HepG2 (cell line): Measurements from ENCODE around the gene STIP1. TPM values are rescaled to one million over a fixed set of nuclear protein-coding genes. Genes with fewer than 3 reads are reported as not detected.

Source experiments
- AHR ChIP-seq: IDR thresholded peaks from 2 replicates; pipeline ENCODE4 v1.6.1; 2018; ENCODE audit warnings: missing genetic modification reagents, missing compliant biosample characterization
- CBX5 ChIP-seq: sonication (generic); formaldehyde crosslinking; IDR thresholded peaks from 2 replicates; pipeline ENCODE4 v1.4.0; 2020; ENCODE audit warnings: missing genetic modification reagents, borderline replicate concordance
- ERF ChIP-seq: IDR thresholded peaks from 2 replicates; pipeline ENCODE4 v1.6.1; 2018; ENCODE audit warnings: missing biosample characterization, missing genetic modification reagents
- ETV6 ChIP-seq: sonication (generic); formaldehyde crosslinking; conservative IDR thresholded peaks from 2 replicates; pipeline ENCODE4 v1.4.0; 2020; ENCODE audit warnings: missing genetic modification reagents
- FOXM1 ChIP-seq: sonication (generic); formaldehyde crosslinking; IDR thresholded peaks from 2 replicates; pipeline ENCODE4 v1.5.0; 2020; ENCODE audit warnings: missing genetic modification reagents
- GABPA ChIP-seq, 2 experiments: IDR thresholded peaks; 2 replicates each; pipeline ENCODE4 v1.6.1; 2011 to 2016; ENCODE audit warnings: low read depth in 2 of 2, low read length in 1 of 2, missing biosample characterization in 1 of 2, missing genetic modification characterization in 1 of 2
- HDAC2 ChIP-seq: sonication (generic); formaldehyde crosslinking; IDR thresholded peaks from 2 replicates; pipeline ENCODE4 v1.4.0; 2020; ENCODE audit warnings: missing genetic modification reagents
- MED1 ChIP-seq: sonication (generic); formaldehyde crosslinking; IDR thresholded peaks from 2 replicates; pipeline ENCODE4 v1.4.0; 2020; ENCODE audit warnings: missing genetic modification reagents
- NFE2L1 ChIP-seq: sonication (generic); formaldehyde crosslinking; IDR thresholded peaks from 2 replicates; pipeline ENCODE4 v1.4.0; 2020; ENCODE audit warnings: missing genetic modification reagents, mild to moderate bottlenecking, borderline replicate concordance
- NFKB2 ChIP-seq: sonication (generic); formaldehyde crosslinking; IDR thresholded peaks from 2 replicates; pipeline ENCODE4 v1.4.0; 2020; ENCODE audit warnings: missing genetic modification reagents, borderline replicate concordance
- PRMT3 ChIP-seq: sonication (generic); formaldehyde crosslinking; IDR thresholded peaks from 2 replicates; pipeline ENCODE4 v1.8.1; 2022; ENCODE audit warnings: low read depth, mild to moderate bottlenecking, moderate library complexity, missing genetic modification reagents, borderline replicate concordance
- SAP130 ChIP-seq: IDR thresholded peaks from 2 replicates; pipeline ENCODE4 v1.6.1; 2016; ENCODE audit warnings: low read depth
- SRY ChIP-seq: sonication (generic); formaldehyde crosslinking; IDR thresholded peaks from 2 replicates; pipeline ENCODE4 v1.8.0; 2022; ENCODE audit warnings: mild to moderate bottlenecking, missing genetic modification reagents
- TEF ChIP-seq: sonication (generic); formaldehyde crosslinking; IDR thresholded peaks from 2 replicates; pipeline ENCODE4 v1.5.0; 2020; ENCODE audit warnings: missing genetic modification reagents
- YEATS4 ChIP-seq: sonication (generic); formaldehyde crosslinking; IDR thresholded peaks from 2 replicates; pipeline ENCODE4 v1.4.0; 2020; ENCODE audit warnings: missing genetic modification reagents, borderline replicate concordance
- ZFYVE20 ChIP-seq: sonication (generic); formaldehyde crosslinking; IDR thresholded peaks from 2 replicates; pipeline ENCODE4 v1.8.0; 2023; ENCODE audit warnings: low read depth, mild to moderate bottlenecking, moderate library complexity, missing genetic modification reagents, borderline replicate concordance
- ZNF180 ChIP-seq: sonication (generic); formaldehyde crosslinking; IDR thresholded peaks from 2 replicates; pipeline ENCODE4 v1.4.0; 2020; ENCODE audit warnings: low read depth, missing genetic modification reagents, borderline replicate concordance
- ZNF280B ChIP-seq: sonication (generic); formaldehyde crosslinking; IDR thresholded peaks from 2 replicates; pipeline ENCODE4 v1.5.0; 2020; ENCODE audit warnings: missing genetic modification reagents, mild to moderate bottlenecking, borderline replicate concordance
- ZNF672 ChIP-seq: sonication (generic); formaldehyde crosslinking; IDR thresholded peaks from 2 replicates; pipeline ENCODE4 v1.8.1; 2022; ENCODE audit warnings: missing genetic modification reagents
- ZNF800 ChIP-seq: sonication (generic); formaldehyde crosslinking; IDR thresholded peaks from 2 replicates; pipeline ENCODE4 v1.4.0; 2020; ENCODE audit warnings: missing genetic modification reagents
- polyA plus RNA-seq, 8 experiments: library from polyadenylated mRNA; depleted of rRNA in 3 of 8; stranded (reverse) in 7 of 8; unstranded in 1 of 8; fragments of >200 nt; fragmentation: Illumina TruSeq in 4 of 8; extraction: Trizol in 4 of 8; gene quantifications; 2 replicates each; pipeline versions ENCODE4 v1.2.1 to v1.2.3, GENCODE V29; 2011 to 2016; ENCODE audit warnings: low read depth in 4 of 8, missing spikeins in 1 of 8, mixed read lengths in 1 of 8; ENCODE audit not compliant: insufficient read depth in 1 of 8
- total RNA-seq, 5 experiments: library from RNA; depleted of rRNA; stranded (reverse); fragments of >200 nt; fragmentation: Illumina TruSeq; extraction: Trizol; gene quantifications; 2 replicates each; pipeline ENCODE4 v1.2.3, GENCODE V29; 2016; ENCODE audit warnings: low read depth in 1 of 5
- TF ChIP-seq, protein P1 (sequence below): sonication (generic); formaldehyde crosslinking; IDR thresholded peaks from 2 replicates; pipeline ENCODE4 v1.9.0; 2022; ENCODE audit warnings: missing genetic modification reagents, mild to moderate bottlenecking, borderline replicate concordance
- TF ChIP-seq, protein P2 (sequence below): sonication (generic); formaldehyde crosslinking; IDR thresholded peaks from 2 replicates; pipeline ENCODE4 v1.5.1; 2020; ENCODE audit warnings: missing genetic modification reagents, mild to moderate bottlenecking, borderline replicate concordance

STIP1 gene
- total and polyA plus RNA-seq, 2 of the 13 experiments (the other 11 are each of a cell fraction or from before 2014, with no cell fraction given) = 81.1 to 217 TPM

DNA sequence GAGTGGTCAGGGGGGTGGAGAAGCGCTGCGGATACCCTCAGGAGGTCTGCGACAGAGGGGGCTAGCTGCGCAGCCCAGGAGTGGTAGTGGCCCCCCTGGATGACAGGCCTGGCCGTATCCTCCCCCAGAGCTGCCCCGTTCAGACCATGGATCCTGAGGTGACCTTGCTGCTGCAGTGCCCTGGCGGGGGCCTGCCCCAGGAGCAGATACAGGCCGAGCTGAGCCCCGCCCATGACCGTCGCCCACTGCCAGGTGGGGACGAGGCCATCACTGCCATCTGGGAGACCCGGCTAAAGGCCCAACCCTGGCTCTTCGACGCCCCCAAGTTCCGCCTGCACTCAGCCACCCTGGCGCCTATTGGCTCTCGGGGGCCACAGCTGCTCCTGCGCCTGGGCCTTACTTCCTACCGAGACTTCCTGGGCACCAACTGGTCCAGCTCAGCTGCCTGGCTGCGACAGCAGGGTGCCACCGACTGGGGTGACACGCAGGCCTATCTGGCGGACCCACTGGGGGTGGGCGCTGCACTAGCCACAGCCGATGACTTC lies 40.6 kb downstream of the STIP1 start (continued):
- 0 out of 2 replicates have a peak, but pooled peaks have one; percentile 15 for TF ChIP-seq PRMT3 (CRISPR knock-in tag)
- TF ChIP-seq ZFYVE20 (CRISPR knock-in tag) = 0 out of 2 replicates have a peak, but pooled peaks have one; percentile 22
- TF ChIP-seq TEF (CRISPR knock-in tag) = no peak
- no peak for TF ChIP-seq CBX5
- TF ChIP-seq NFKB2 (CRISPR knock-in tag) = 0 out of 2 replicates have a peak, but pooled peaks have one; percentile 11
- TF ChIP-seq, protein P1, sequence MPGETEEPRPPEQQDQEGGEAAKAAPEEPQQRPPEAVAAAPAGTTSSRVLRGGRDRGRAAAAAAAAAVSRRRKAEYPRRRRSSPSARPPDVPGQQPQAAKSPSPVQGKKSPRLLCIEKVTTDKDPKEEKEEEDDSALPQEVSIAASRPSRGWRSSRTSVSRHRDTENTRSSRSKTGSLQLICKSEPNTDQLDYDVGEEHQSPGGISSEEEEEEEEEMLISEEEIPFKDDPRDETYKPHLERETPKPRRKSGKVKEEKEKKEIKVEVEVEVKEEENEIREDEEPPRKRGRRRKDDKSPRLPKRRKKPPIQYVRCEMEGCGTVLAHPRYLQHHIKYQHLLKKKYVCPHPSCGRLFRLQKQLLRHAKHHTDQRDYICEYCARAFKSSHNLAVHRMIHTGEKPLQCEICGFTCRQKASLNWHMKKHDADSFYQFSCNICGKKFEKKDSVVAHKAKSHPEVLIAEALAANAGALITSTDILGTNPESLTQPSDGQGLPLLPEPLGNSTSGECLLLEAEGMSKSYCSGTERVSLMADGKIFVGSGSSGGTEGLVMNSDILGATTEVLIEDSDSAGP = peak; percentile 63; the same call in 1 of the 2 replicates
- TF ChIP-seq SRY = peak; percentile 48; the same call in 1 of the 2 replicates
- no peak for TF ChIP-seq ZNF672 (CRISPR knock-in tag)
- TF ChIP-seq YEATS4 (CRISPR knock-in tag) = peak; percentile 48; the same call in 1 of the 2 replicates
- TF ChIP-seq SAP130 (CRISPR knock-in tag) = peak; percentile 46; the same call in 1 of the 2 replicates
- TF ChIP-seq NFE2L1 (CRISPR knock-in tag) = 0 out of 2 replicates have a peak, but pooled peaks have one; percentile 41
- TF ChIP-seq ETV6 (CRISPR knock-in tag) = peak; percentile 58; the same call in 1 of the 2 replicates
- TF ChIP-seq ZNF280B (CRISPR knock-in tag) = 0 out of 2 replicates have a peak, but pooled peaks have one; percentile 16
- peak; percentile 22; the same call in 1 of the 2 replicates for TF ChIP-seq MED1 (CRISPR knock-in tag)
- TF ChIP-seq FOXM1 (CRISPR knock-in tag) = 0 out of 2 replicates have a peak, but pooled peaks have one; percentile 8
- 0 out of 2 replicates have a peak, but pooled peaks have one; percentile 24 for TF ChIP-seq AHR (CRISPR knock-in tag)
- TF ChIP-seq, protein P2, sequence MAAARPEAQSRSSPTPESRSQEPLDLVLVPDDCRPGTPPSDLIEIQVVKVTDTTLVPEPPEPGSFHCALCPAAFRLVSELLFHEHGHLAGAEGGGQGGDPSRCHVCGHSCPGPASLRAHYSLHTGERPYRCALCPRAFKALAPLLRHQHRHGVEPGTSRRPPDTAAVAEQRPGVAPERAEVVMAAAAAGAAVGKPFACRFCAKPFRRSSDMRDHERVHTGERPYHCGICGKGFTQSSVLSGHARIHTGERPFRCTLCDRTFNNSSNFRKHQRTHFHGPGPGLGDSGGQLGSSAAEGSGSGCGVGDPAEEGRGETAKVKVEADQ (CRISPR knock-in tag) = peak; percentile 68; the same call in 1 of the 2 replicates
- TF ChIP-seq ZNF800 (CRISPR knock-in tag) = 0 out of 2 replicates have a peak, but pooled peaks have one; percentile 7
- no peak for TF ChIP-seq ZNF180 (CRISPR knock-in tag)
- peak; percentile 6 for TF ChIP-seq ERF
- no peak for TF ChIP-seq GABPA (IDR thresholded peaks at IDR 0.05; ENCODE audit: low read depth, low read length)
- TF ChIP-seq GABPA (CRISPR knock-in tag; IDR thresholded peaks at IDR 0.05; ENCODE audit: low read depth) = peak; percentile 69
- TF ChIP-seq HDAC2 (CRISPR knock-in tag) = peak; percentile 31; the same call in 1 of the 2 replicates
